ENCODE data around the gene S100A4. TPM values are rescaled to one million over a fixed set of nuclear protein-coding genes. Genes with fewer than 3 reads are reported as not detected.

S100A4 gene
- polyA plus RNA-seq (not detected in 2 replicates), polyA minus RNA-seq (not detected in 2 replicates)

GRCh38 chr1:153545067-153546055 lies at the start of gene S100A4:
S100A4 (minus strand) TSS chr1:153545806; CDS start chr1:153544794, 1,012 bp downstream.
- no peaks in the 10 kb centered on the region for H4K20me1 ChIP-seq (ENCODE audit: insufficient read depth)
- H3K9me3 ChIP-seq (ENCODE audit: low read length) = no peaks in the 10 kb centered on the region
- no peak within 1 kb of the TSS for H3K27ac ChIP-seq (ENCODE audit: low read length)
- no peaks in the 10 kb centered on the region for H3F3A ChIP-seq (ENCODE audit: insufficient read depth, low read length, poor library complexity, severe bottlenecking)
- H3K36me3 ChIP-seq (ENCODE audit: insufficient read depth, low read length) = no peaks in the 10 kb centered on the region
- H3K4me2 ChIP-seq (ENCODE audit: low read length) = no peak within 1 kb of the TSS
- no peak within 1 kb of the TSS for H3K4me3 ChIP-seq (ENCODE audit: low read length)
- H3K27me3 ChIP-seq (ENCODE audit: insufficient read depth, low read depth, low read length) = no peaks in the 10 kb centered on the region
- no peak within 1 kb of the TSS for H3K9ac ChIP-seq (ENCODE audit: low read length)
- no peak within 1 kb of the TSS for H2AFZ ChIP-seq (ENCODE audit: low read depth, low read length)
- no peaks in the 10 kb centered on the region for H3K9me2 ChIP-seq (ENCODE audit: insufficient read depth, low read length)
- no peaks in the 10 kb centered on the region for H3K79me2 ChIP-seq (replicated peaks; ENCODE audit: insufficient read depth, low read length)
- TF ChIP-seq CTCF (IDR thresholded peaks at IDR 0.05; ENCODE audit: poor library complexity, severe bottlenecking) (no peak), TAF1 (IDR thresholded peaks at IDR 0.05; ENCODE audit: low read depth) (no peak), MXI1 (conservative IDR thresholded peaks at IDR 0.05; ENCODE audit: poor library complexity, severe bottlenecking) (no peak), SMC3 (conservative IDR thresholded peaks at IDR 0.05; ENCODE audit: poor library complexity) (no peak), EZH2 (IDR thresholded peaks at IDR 0.05; ENCODE audit: borderline replicate concordance, insufficient read depth, low read length, poor library complexity, severe bottlenecking) (no peak), REST (IDR thresholded peaks at IDR 0.05; ENCODE audit: borderline replicate concordance) (no peak), RAD21 (conservative IDR thresholded peaks at IDR 0.05) (no peak), EP300 (conservative IDR thresholded peaks at IDR 0.05; ENCODE audit: poor library complexity, severe bottlenecking) (no peak), POLR2AphosphoS5 (IDR thresholded peaks at IDR 0.05) (no peak)

- no peaks in the 10 kb centered on the region for H3K9me3 ChIP-seq (ENCODE audit: low read length)
- no peaks in the 10 kb centered on the region for H3K9me2 ChIP-seq (ENCODE audit: insufficient read depth, low read length)
- no peak overlapping the region for H3K4me2 ChIP-seq (ENCODE audit: low read length)
- H2AFZ ChIP-seq (ENCODE audit: low read depth, low read length) = no peak overlapping the region
- no peaks in the 10 kb centered on the region for H4K20me1 ChIP-seq (ENCODE audit: insufficient read depth)
- no peak for TF ChIP-seq EP300 (conservative IDR thresholded peaks at IDR 0.05; ENCODE audit: poor library complexity, severe bottlenecking)
- no peak for TF ChIP-seq EZH2 (IDR thresholded peaks at IDR 0.05; ENCODE audit: borderline replicate concordance, insufficient read depth, low read length, poor library complexity, severe bottlenecking)
- no peak for TF ChIP-seq TAF1 (IDR thresholded peaks at IDR 0.05; ENCODE audit: low read depth)
- H3F3A ChIP-seq (ENCODE audit: insufficient read depth, low read length, poor library complexity, severe bottlenecking) = no peaks in the 10 kb centered on the region
- no peak overlapping the region for H3K27ac ChIP-seq (ENCODE audit: low read length)
- H3K79me2 ChIP-seq (replicated peaks; ENCODE audit: insufficient read depth, low read length) = no peaks in the 10 kb centered on the region
- no peaks in the 10 kb centered on the region for H3K36me3 ChIP-seq (ENCODE audit: insufficient read depth, low read length)
- H3K4me3 ChIP-seq (ENCODE audit: low read length) = no peak overlapping the region
- no peaks in the 10 kb centered on the region for H3K27me3 ChIP-seq (ENCODE audit: insufficient read depth, low read depth, low read length)
- no peak overlapping the region for H3K9ac ChIP-seq (ENCODE audit: low read length)
These were observed 47.1 kb upstream of the S100A4 start for GRCh38 chr1:153592748-153593147.
